Measurements from ENCODE around the gene PPP1R10. TPM values are rescaled to one million over a fixed set of nuclear protein-coding genes. Genes with fewer than 3 reads are reported as not detected.

The PPP1R10 gene
- total RNA-seq, 1 experiment from 2014 or later, result 82.9 TPM

GRCh38 chr6:30555816-30556065, 61.3 kb downstream of the PPP1R10 start:
- no peaks in the 10 kb centered on the region for H3K9me3 ChIP-seq (ENCODE audit: control insufficient read depth, insufficient read depth, low read depth, low read length)
- DNase-seq (ENCODE audit: low read depth, low spot score) (no peak), ATAC-seq (no peak)
- POLR2A ChIA-PET, result interaction anchor here (0.6 kb wide), 1 partner anchor 17 kb away, joined by 4 read pairs; no protein-coding TSS in a partner anchor
- no peaks in the 10 kb centered on the region for H3K27me3 ChIP-seq (ENCODE audit: control insufficient read depth, insufficient read depth, low read length)
- TF ChIP-seq REST (IDR thresholded peaks at IDR 0.05; ENCODE audit: insufficient read depth in 1 of 2, low read depth in 2 of 2, low read length in 1 of 2), result no peak
- TF ChIP-seq SIN3A (IDR thresholded peaks at IDR 0.05; ENCODE audit: borderline replicate concordance, insufficient read depth, low read depth, low read length), result no peak
- no peak for TF ChIP-seq POLR2AphosphoS5 (IDR thresholded peaks at IDR 0.05; ENCODE audit: low read depth, low read length)
- TF ChIP-seq CTCF (IDR thresholded peaks at IDR 0.05), result no peak
- TF ChIP-seq TCF7L2 (IDR thresholded peaks at IDR 0.05; ENCODE audit: low read depth, low read length), result no peak
- in situ Hi-C loops (cut with HindIII; ENCODE audit: low pct_unique_long_range_greater_than_20kb, low sequenced_read_pairs), result no loop called here
- intact Hi-C loops (cut with micrococcal nuclease; ENCODE audit: unreplicated experiment), result no loop called here
- peaks cover 8% of the 10 kb centered on the region for H3K36me3 ChIP-seq (ENCODE audit: control insufficient read depth, insufficient read depth, low read length)
- CTCF ChIA-PET, result no interaction called here
- H3K4me3 ChIP-seq (ENCODE audit: low read depth in 2 of 2, low read length in 2 of 2), result peak overlapping the region; percentile 80 to 100
- peaks cover 9% of the 10 kb centered on the region; the same call in 1 of the 2 replicates for H3K4me1 ChIP-seq (ENCODE audit: control insufficient read depth, insufficient read depth, low read length)
- no TSS peak for BruUV-seq (replicated peaks)
- peak overlapping the region; percentile 98 for H3K27ac ChIP-seq (ENCODE audit: low read length)

- H3K27ac ChIP-seq (ENCODE audit: low read length), result peak overlapping the region; percentile 98
- ChIA-PET CTCF (interaction anchor here (1.0 to 1.1 kb wide), 2 partner anchors 10 to 23 kb away, joined by 4 read pairs; no protein-coding TSS in a partner anchor), POLR2A (interaction anchor here (0.5 to 0.6 kb wide), 2 partner anchors 17 to 41 kb away, joined by 4 to 7 read pairs; no protein-coding TSS in a partner anchor)
- no peaks in the 10 kb centered on the region for H3K27me3 ChIP-seq (ENCODE audit: control insufficient read depth, insufficient read depth, low read length)
- ATAC-seq, result no peak
- DNase-seq (ENCODE audit: low read depth, low spot score), result no peak
- in situ Hi-C loops (cut with HindIII; ENCODE audit: low pct_unique_long_range_greater_than_20kb, low sequenced_read_pairs) (no loop called here), intact Hi-C loops (cut with micrococcal nuclease; ENCODE audit: unreplicated experiment) (no loop called here)
- H3K36me3 ChIP-seq (ENCODE audit: control insufficient read depth, insufficient read depth, low read length), result peaks cover 8% of the 10 kb centered on the region
- peak overlapping the region; percentile 80 to 100 for H3K4me3 ChIP-seq (ENCODE audit: low read depth in 2 of 2, low read length in 2 of 2)
- peaks cover 9% of the 10 kb centered on the region; the same call in 1 of the 2 replicates for H3K4me1 ChIP-seq (ENCODE audit: control insufficient read depth, insufficient read depth, low read length)
- TF ChIP-seq REST (IDR thresholded peaks at IDR 0.05; ENCODE audit: insufficient read depth in 1 of 2, low read depth in 2 of 2, low read length in 1 of 2) (no peak), SIN3A (IDR thresholded peaks at IDR 0.05; ENCODE audit: borderline replicate concordance, insufficient read depth, low read depth, low read length) (no peak), TCF7L2 (IDR thresholded peaks at IDR 0.05; ENCODE audit: low read depth, low read length) (no peak), POLR2AphosphoS5 (IDR thresholded peaks at IDR 0.05; ENCODE audit: low read depth, low read length) (no peak)
- no peaks in the 10 kb centered on the region for H3K9me3 ChIP-seq (ENCODE audit: control insufficient read depth, insufficient read depth, low read depth, low read length)
- no TSS peak for BruUV-seq (replicated peaks)
These were observed 61.9 kb downstream of the PPP1R10 start for GRCh38 chr6:30554962-30555815.

All from Panc1 (cell line).